Thyroid gland (tissue), 4 donors: ENCODE data around the gene KRT77.

Source experiments
- POLR2A ChIP-seq, 2 donors: fragments of 450-650 bp; IDR thresholded peaks; one replicate each; pipeline ENCODE4 v1.6.1; 2017; ENCODE audit warnings: antibody characterized with exemption in 2 of 2, mild to moderate bottlenecking in 2 of 2, moderate library complexity in 1 of 2
- TF ChIP-seq, protein P1 (sequence below), 6 experiments: fragments of 200-600 bp in 3 of 6; fragments of 450-650 bp in 3 of 6; sonication (generic) in 3 of 6; IDR thresholded peaks; one replicate each; pipeline ENCODE4 v1.5.1; 2016 to 2019; ENCODE audit warnings: antibody characterized with exemption in 6 of 6, mild to moderate bottlenecking in 2 of 6, inconsistent platforms in 1 of 6, moderate library complexity in 1 of 6

DNA sequence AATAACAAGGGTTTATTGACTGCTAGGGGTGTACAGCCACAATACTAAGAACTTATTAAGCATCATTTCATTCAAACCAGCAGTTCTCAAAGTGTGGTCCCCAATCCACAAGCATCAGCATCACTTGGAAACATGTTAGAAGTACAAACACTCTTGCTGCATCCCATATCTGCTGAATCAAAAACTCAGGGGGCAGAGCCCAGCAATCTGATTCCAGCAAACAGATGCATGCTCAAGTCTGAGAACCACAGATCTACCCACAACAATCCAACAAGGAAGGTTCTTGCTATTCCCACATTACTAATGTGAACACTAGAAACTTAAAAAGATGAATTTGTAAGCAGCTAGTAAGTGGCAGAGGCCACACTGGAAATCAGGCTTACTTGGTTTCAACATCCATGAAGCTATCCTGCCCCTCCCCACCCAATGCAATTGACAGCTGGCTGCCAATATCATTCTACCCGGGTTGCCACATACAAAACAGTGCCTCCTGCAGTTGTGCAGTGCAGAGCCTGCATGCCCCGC lies 6.2 kb downstream of the KRT77 start:
- TF ChIP-seq, protein P1, sequence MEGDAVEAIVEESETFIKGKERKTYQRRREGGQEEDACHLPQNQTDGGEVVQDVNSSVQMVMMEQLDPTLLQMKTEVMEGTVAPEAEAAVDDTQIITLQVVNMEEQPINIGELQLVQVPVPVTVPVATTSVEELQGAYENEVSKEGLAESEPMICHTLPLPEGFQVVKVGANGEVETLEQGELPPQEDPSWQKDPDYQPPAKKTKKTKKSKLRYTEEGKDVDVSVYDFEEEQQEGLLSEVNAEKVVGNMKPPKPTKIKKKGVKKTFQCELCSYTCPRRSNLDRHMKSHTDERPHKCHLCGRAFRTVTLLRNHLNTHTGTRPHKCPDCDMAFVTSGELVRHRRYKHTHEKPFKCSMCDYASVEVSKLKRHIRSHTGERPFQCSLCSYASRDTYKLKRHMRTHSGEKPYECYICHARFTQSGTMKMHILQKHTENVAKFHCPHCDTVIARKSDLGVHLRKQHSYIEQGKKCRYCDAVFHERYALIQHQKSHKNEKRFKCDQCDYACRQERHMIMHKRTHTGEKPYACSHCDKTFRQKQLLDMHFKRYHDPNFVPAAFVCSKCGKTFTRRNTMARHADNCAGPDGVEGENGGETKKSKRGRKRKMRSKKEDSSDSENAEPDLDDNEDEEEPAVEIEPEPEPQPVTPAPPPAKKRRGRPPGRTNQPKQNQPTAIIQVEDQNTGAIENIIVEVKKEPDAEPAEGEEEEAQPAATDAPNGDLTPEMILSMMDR (IDR thresholded peaks at IDR 0.05): no peak
- TF ChIP-seq POLR2A (IDR thresholded peaks at IDR 0.05): no peak
